H9 (cell line): ENCODE measurements around the gene TIA1. TPM values are rescaled to one million over a fixed set of nuclear protein-coding genes. Genes with fewer than 3 reads are reported as not detected.

Experiments used
- DNase-seq: peaks from one replicate; pipeline ENCODE4 v3.0.0-alpha.2; 2017
- H2AFZ ChIP-seq: one replicate; pipeline ENCODE4 v1.6.1; 2013; ENCODE audit warnings: mild to moderate bottlenecking, low read length, control low read depth, moderate library complexity
- H2AK5ac ChIP-seq: 2 replicates; pipeline ENCODE4 v1.6.1; 2013; ENCODE audit warnings: low read length, control low read depth, mixed read lengths; ENCODE audit not compliant: insufficient read length
- H2BK120ac ChIP-seq: one replicate; pipeline ENCODE4 v1.6.1; 2013; ENCODE audit warnings: low read depth, mild to moderate bottlenecking, low read length, control low read depth, inconsistent platforms; ENCODE audit not compliant: poor library complexity, severe bottlenecking
- H2BK12ac ChIP-seq: 2 replicates; pipeline ENCODE4 v1.6.1; 2013; ENCODE audit warnings: low read length, control low read depth, mixed read lengths, low read depth; ENCODE audit not compliant: insufficient read length
- H2BK15ac ChIP-seq: 2 replicates; pipeline ENCODE4 v1.6.1; 2013; ENCODE audit warnings: low read depth, low read length, control low read depth
- H2BK20ac ChIP-seq: one replicate; pipeline ENCODE4 v1.6.1; 2013; ENCODE audit warnings: low read depth, mild to moderate bottlenecking, low read length, control low read depth, inconsistent platforms; ENCODE audit not compliant: poor library complexity, severe bottlenecking
- H2BK5ac ChIP-seq: 2 replicates; pipeline ENCODE4 v1.6.1; 2013; ENCODE audit warnings: low read length, control low read depth, mixed read lengths; ENCODE audit not compliant: insufficient read length
- H3K14ac ChIP-seq: 2 replicates; pipeline ENCODE4 v1.6.1; 2013; ENCODE audit warnings: low read length, control low read depth; ENCODE audit not compliant: insufficient read depth
- H3K18ac ChIP-seq: 2 replicates; pipeline ENCODE4 v1.6.1; 2013; ENCODE audit warnings: low read depth, mild to moderate bottlenecking, mixed read lengths, low read length, control low read depth; ENCODE audit not compliant: insufficient read length
- H3K23ac ChIP-seq: 2 replicates; pipeline ENCODE4 v1.6.1; 2013; ENCODE audit warnings: low read length, control low read depth, mixed read lengths, low read depth; ENCODE audit not compliant: insufficient read length
- H3K23me2 ChIP-seq: 2 replicates; pipeline ENCODE4 v1.6.1; 2013; ENCODE audit warnings: low read depth, mild to moderate bottlenecking, mixed read lengths, low read length, control low read depth; ENCODE audit not compliant: insufficient read length, poor library complexity, severe bottlenecking
- H3K27ac ChIP-seq: 2 replicates; pipeline ENCODE4 v1.5.1; 2013; ENCODE audit warnings: low read length, control low read depth, mixed read lengths, low read depth; ENCODE audit not compliant: insufficient read length
- H3K27me3 ChIP-seq: 2 replicates; pipeline ENCODE4 v1.6.1; 2013; ENCODE audit warnings: low read length, control low read depth, inconsistent platforms; ENCODE audit not compliant: insufficient read depth
- H3K4ac ChIP-seq: 2 replicates; pipeline ENCODE4 v1.6.1; 2013; ENCODE audit warnings: low read depth, mild to moderate bottlenecking, control low read depth, inconsistent platforms, low read length, moderate library complexity
- H3K4me1 ChIP-seq: 2 replicates; pipeline ENCODE4 v1.6.1; 2013; ENCODE audit warnings: low read length, control low read depth, inconsistent platforms; ENCODE audit not compliant: insufficient read depth
- H3K4me2 ChIP-seq: 2 replicates; pipeline ENCODE4 v1.6.1; 2013; ENCODE audit warnings: low read length, control low read depth, mixed read lengths; ENCODE audit not compliant: insufficient read length, insufficient read depth
- H3K56ac ChIP-seq: 2 replicates; pipeline ENCODE4 v1.6.1; 2013; ENCODE audit warnings: low read depth, mild to moderate bottlenecking, mixed read lengths, low read length, control low read depth; ENCODE audit not compliant: insufficient read length
- H3K79me1 ChIP-seq: 2 replicates; pipeline ENCODE4 v1.6.1; 2013; ENCODE audit warnings: low read depth, mild to moderate bottlenecking, moderate library complexity, low read length, control low read depth, inconsistent platforms; ENCODE audit not compliant: insufficient read depth, poor library complexity, severe bottlenecking
- H3K79me2 ChIP-seq: 2 replicates; pipeline ENCODE4 v1.6.1; 2013; ENCODE audit warnings: low read length, control low read depth, inconsistent platforms; ENCODE audit not compliant: insufficient read depth
- H3K9ac ChIP-seq: 2 replicates; pipeline ENCODE4 v1.6.1; 2013; ENCODE audit warnings: low read length, control low read depth, mixed read lengths; ENCODE audit not compliant: insufficient read length; ENCODE audit errors: extremely low read depth
- H3K9me3 ChIP-seq: one replicate; pipeline ENCODE4 v1.6.1; 2013; ENCODE audit warnings: low read depth, low read length, inconsistent platforms; ENCODE audit not compliant: control insufficient read depth
- H3T11ph ChIP-seq: one replicate; pipeline ENCODE4 v1.6.1; 2013; ENCODE audit warnings: mild to moderate bottlenecking, low read length, control low read depth, inconsistent platforms
- H4K20me1 ChIP-seq: one replicate; pipeline ENCODE4 v1.6.1; 2013; ENCODE audit not compliant: control insufficient read depth, insufficient read length, insufficient read depth
- H4K5ac ChIP-seq: 2 replicates; pipeline ENCODE4 v1.6.1; 2013; ENCODE audit warnings: low read depth, mild to moderate bottlenecking, mixed read lengths, low read length, control low read depth; ENCODE audit not compliant: insufficient read length
- H4K8ac ChIP-seq: replicated peaks from 2 replicates; pipeline ENCODE4 v1.6.1; 2013; ENCODE audit warnings: low read length, control low read depth, mixed read lengths, low read depth; ENCODE audit not compliant: insufficient read length
- H4K91ac ChIP-seq: 2 replicates; pipeline ENCODE4 v1.6.1; 2013; ENCODE audit warnings: low read depth, mild to moderate bottlenecking, moderate library complexity, mixed read lengths, low read length, control low read depth; ENCODE audit not compliant: insufficient read length
- H3K27ac Mint-ChIP-seq, 3 experiments: 2 replicates in 2 of 3; 3 replicates in 1 of 3; pipeline ENCODE4 v1.8.0; 2020 to 2021; ENCODE audit warnings: mixed read lengths in 3 of 3, mild to moderate bottlenecking in 1 of 3, moderate library complexity in 1 of 3
- H3K27me3 Mint-ChIP-seq: 2 replicates; pipeline ENCODE4 v1.8.0; 2021; ENCODE audit warnings: low read depth, mild to moderate bottlenecking, moderate library complexity, mixed read lengths
- H3K36me3 Mint-ChIP-seq, 3 experiments: 2 replicates in 2 of 3; 3 replicates in 1 of 3; pipeline ENCODE4 v1.8.0; 2020 to 2021; ENCODE audit warnings: low read depth in 3 of 3, mixed read lengths in 3 of 3; ENCODE audit not compliant: insufficient read depth in 1 of 3
- H3K4me1 Mint-ChIP-seq, 2 experiments: 2 replicates each; pipeline ENCODE4 v1.8.0; 2020; ENCODE audit warnings: mixed read lengths in 2 of 2
- H3K4me3 Mint-ChIP-seq, 2 experiments: 2 replicates in 1 of 2; 3 replicates in 1 of 2; pipeline ENCODE4 v1.8.0; 2020 to 2021; ENCODE audit warnings: mild to moderate bottlenecking in 2 of 2, mixed read lengths in 2 of 2, moderate library complexity in 1 of 2
- H3K9me3 Mint-ChIP-seq, 2 experiments: 2 replicates in 1 of 2; 3 replicates in 1 of 2; pipeline ENCODE4 v1.8.0; 2020; ENCODE audit warnings: mild to moderate bottlenecking in 2 of 2, mixed read lengths in 2 of 2, moderate library complexity in 1 of 2
- WGBS: extraction: QIAGEN DNeasy Blood & Tissue Kit; methylation state at CpG from one replicate; pipeline ENCODE4 v1.1.7; 2013; ENCODE audit warnings: missing lambda C conversion rate, low lambda C conversion rate, mixed read lengths; ENCODE audit not compliant: insufficient read length; ENCODE audit errors: extremely low coverage; 5-methylcytosine and 5-hydroxymethylcytosine counted together
- total RNA-seq: library from RNA; stranded (reverse); gene quantifications from 2 replicates; pipeline ENCODE4 v1.2.1, GENCODE V29; 2021
- TF ChIP-seq, protein P1 (sequence below): fragments of 200-600 bp; sonication (generic); conservative IDR thresholded peaks from 3 replicates; pipeline ENCODE4 v1.8.0; 2021; ENCODE audit warnings: antibody characterized with exemption, mild to moderate bottlenecking

TIA1 gene
- total RNA-seq, 1 experiment from 2014 or later, result 193 TPM

DNA sequence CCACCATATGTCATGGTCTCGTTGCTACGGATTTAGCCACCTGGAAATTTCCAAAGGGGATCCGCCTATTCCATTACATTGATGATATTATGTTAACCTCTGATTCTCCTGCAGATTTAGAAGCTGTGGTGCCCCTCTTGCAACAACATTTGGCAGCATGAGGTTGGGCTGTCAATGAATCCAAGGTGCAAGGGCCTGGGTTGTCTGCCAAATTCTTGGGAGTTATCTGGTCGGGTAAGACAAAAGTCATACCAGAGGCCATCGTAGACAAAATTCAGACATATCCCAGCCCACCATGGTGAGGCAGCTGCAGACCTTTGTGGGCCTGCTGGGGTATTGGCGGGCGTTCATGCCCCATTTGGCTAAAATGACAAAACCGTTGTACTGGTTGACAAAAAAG, 44.0 kb downstream of the TIA1 start:
- no CpG with 5 or more reads among the region's 8 CpGs for whole genome bisulfite sequencing

More for the DNA sequence above, 44.0 kb downstream of the TIA1 start:
- H3K27ac ChIP-seq, result no peak overlapping the region
- no peak overlapping the region for H3K23ac ChIP-seq
- no peaks in the 10 kb centered on the region for H3K4me1 ChIP-seq
- H3K9ac ChIP-seq, result no peak overlapping the region
- H3K27me3 Mint-ChIP-seq, result no peaks in the 10 kb centered on the region
- no peaks in the 10 kb centered on the region for H3K79me2 ChIP-seq
- no peak overlapping the region for H3K18ac ChIP-seq
- H3K4me3 Mint-ChIP-seq, result no peak overlapping the region
- no peaks in the 10 kb centered on the region for H3K27me3 ChIP-seq
- no peak overlapping the region for H2BK120ac ChIP-seq
- H3K14ac ChIP-seq, result no peak overlapping the region
- H4K8ac ChIP-seq, result no peak overlapping the region
- H2BK20ac ChIP-seq, result no peak overlapping the region
- H2AFZ ChIP-seq, result no peak overlapping the region
- TF ChIP-seq, protein P1, sequence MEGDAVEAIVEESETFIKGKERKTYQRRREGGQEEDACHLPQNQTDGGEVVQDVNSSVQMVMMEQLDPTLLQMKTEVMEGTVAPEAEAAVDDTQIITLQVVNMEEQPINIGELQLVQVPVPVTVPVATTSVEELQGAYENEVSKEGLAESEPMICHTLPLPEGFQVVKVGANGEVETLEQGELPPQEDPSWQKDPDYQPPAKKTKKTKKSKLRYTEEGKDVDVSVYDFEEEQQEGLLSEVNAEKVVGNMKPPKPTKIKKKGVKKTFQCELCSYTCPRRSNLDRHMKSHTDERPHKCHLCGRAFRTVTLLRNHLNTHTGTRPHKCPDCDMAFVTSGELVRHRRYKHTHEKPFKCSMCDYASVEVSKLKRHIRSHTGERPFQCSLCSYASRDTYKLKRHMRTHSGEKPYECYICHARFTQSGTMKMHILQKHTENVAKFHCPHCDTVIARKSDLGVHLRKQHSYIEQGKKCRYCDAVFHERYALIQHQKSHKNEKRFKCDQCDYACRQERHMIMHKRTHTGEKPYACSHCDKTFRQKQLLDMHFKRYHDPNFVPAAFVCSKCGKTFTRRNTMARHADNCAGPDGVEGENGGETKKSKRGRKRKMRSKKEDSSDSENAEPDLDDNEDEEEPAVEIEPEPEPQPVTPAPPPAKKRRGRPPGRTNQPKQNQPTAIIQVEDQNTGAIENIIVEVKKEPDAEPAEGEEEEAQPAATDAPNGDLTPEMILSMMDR, result no peak
- no peak overlapping the region for H2BK12ac ChIP-seq
- no peak for DNase-seq
- no peak overlapping the region for H2AK5ac ChIP-seq
- H4K20me1 ChIP-seq, result no peaks in the 10 kb centered on the region
- no peak overlapping the region for H3T11ph ChIP-seq
- H4K91ac ChIP-seq, result no peak overlapping the region
- H3K36me3 Mint-ChIP-seq, result peaks cover 0 to 2% (median 0%) of the 10 kb centered on the region in 3 experiments; a peak in 1 of 7 replicates
- H2BK15ac ChIP-seq, result no peak overlapping the region
- no peaks in the 10 kb centered on the region for H3K23me2 ChIP-seq
- no peak overlapping the region for H2BK5ac ChIP-seq
- no peak overlapping the region for H3K4ac ChIP-seq
- H4K5ac ChIP-seq, result no peak overlapping the region
- no peak overlapping the region for H3K27ac Mint-ChIP-seq
- peaks cover 3 to 7% of the 10 kb centered on the region in 2 experiments; a peak in 1 of 4 replicates for H3K4me1 Mint-ChIP-seq
- H3K56ac ChIP-seq, result no peak overlapping the region
- H3K9me3 ChIP-seq, result no peaks in the 10 kb centered on the region
- no peaks in the 10 kb centered on the region; a peak in 1 of 5 replicates for H3K9me3 Mint-ChIP-seq
- H3K4me2 ChIP-seq, result no peak overlapping the region
- no peaks in the 10 kb centered on the region for H3K79me1 ChIP-seq
